NCI-H1105 (cell line): ENCODE measurements around the gene CIT.
A peak's percentile ranks its signal among the peaks of the same experiment; 100 is the strongest.

ENCODE experiments used
- DNase-seq: peaks from one replicate; lab custom pipeline; 2025; lab: John Stamatoyannopoulos, UW

The CIT gene

DNA sequence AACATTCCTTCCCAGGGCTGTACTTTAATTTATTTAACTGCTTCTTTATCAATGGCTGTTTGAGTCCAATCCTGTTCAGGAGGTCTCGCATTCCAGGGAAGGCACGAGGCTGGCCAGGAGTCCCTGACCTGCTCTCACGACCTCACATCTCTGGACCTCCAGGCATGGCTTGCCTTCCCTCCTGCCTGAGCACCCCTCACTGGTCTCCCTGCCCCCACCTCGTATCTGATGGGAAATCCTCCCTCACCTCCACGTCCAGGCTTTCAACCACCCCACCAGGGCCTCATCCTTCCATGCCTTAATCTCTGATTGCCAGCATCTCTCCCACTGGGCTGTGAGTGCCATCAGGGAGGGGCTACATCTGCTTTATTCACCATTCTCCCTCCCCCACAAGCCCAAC lies 180.2 kb downstream of the CIT start:
- no peak for DNase-seq

DNA sequence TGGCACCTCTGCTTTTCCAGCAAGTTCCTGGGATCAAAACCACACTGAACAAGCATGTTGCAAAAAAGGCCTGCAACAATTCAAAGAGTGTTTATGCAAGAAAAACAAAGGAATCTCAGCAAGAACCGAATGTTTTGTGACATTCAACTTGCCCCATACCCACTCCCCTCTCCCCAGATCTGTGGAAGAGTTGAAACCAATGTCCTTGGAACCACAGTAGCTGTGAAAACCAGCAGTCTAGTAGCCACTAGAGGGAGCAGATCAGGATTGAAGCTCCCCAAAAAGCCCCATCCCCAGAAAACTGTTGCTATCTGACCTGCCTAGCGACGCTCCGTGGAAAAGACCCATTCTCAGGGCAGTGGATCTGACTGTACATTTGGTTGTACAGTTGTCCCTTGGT lies 182.1 kb downstream of the CIT start:
- DNase-seq: no peak

DNA sequence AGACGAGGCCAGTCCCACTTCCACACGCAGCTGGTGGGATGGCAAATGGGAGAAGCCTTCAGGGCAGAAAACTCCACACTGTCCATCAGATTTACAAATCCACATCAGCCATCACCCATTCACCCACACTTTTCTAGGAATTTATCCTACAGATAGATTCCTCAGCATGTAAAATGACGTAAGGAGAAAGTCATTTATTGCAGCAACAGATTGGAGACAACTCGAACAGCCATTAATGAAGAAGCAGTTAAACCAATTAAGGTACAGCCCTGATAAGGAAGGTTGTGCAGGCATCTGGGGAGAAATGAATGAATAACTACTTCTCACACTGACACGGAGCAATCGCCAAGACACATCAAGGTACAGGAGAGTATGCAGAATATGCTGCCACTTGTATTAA lies 183.0 kb downstream of the CIT start:
- no peak for DNase-seq

DNA sequence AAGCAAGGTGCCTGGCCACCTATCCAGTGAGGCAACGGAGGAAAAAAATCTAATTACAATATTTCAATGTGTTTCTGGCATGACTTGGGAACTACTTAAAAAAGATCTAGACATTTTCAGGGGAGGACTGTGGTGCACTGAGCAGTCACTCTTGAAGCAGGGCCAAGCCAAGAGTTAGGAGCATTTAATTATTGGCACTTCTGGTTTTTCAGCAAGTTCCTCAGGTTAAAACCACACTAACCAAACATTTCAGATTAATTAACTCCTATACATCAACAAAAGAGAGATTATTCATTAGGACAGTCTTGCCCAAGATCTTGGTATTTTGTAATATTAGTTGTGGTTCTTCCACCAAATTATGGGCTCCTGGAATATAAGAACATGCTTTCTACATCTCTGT lies 183.6 kb downstream of the CIT start:
- no peak for DNase-seq

DNA sequence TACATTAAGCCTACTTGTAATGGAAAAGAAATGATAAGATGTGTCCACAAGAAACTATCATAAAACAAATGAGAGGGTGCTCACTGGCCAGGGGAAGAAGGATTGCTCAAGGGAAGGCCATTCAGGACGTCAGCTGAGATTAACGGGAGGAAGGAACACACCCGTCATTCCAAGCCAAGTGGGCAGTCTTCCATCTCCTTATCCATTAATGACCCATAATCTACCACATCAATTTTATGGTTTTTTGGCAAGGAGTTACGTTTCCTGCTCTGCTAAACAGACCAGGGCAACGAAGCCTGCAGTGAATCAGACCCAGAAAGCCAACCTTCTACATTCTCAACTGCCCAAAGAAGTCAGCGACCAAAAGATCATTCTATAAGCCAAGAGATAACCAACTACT lies 184.1 kb downstream of the CIT start:
- DNase-seq: peak; percentile 29

DNA sequence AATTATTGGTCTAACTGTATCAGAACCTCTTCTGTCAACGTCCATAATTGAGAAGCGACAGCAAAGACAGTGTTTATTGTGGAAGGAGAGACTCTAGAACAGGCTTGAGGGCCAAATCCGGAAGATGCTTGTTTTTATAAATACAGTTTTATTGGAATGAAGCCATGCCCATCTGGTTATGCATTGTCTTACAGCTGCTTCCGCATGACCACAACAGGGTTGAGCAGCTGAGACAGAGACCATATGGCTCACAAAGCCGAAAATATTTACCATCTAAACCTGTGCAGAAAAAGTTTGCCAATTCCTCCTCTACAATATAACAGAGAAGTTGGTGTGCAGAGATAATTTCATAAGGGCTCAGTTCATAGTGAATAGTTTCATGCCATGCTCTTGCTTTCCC lies 184.7 kb downstream of the CIT start:
- DNase-seq: no peak

DNA sequence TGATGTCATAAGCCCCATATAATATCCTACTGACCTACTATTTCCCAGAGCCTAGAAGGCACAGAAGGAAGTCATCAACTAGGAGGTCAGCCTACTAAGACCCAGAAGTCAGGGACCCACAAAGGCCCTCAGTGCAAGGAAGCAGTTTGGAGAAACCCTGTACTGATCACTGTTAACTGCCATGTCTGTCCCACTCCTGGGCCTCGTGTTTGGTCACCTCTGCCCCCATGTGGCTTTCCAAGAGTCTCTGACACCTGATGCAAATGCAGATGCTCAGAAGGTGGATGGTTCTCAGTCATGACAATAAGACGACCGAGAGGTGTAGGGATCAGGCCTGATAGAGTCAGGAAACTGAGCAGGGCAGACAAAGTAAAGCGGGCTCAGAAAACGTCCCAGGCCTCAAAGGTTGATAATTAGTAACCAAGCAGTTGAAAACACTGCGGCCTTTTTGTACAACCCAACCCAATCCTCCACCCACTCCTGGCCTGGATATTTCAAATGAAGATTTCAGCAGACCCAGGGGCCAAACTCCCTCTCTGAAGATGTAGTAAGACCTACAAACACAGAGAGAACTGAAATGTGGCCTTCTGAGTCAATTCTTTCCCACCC lies 185.8 kb downstream of the CIT start:
- DNase-seq: no peak

DNA sequence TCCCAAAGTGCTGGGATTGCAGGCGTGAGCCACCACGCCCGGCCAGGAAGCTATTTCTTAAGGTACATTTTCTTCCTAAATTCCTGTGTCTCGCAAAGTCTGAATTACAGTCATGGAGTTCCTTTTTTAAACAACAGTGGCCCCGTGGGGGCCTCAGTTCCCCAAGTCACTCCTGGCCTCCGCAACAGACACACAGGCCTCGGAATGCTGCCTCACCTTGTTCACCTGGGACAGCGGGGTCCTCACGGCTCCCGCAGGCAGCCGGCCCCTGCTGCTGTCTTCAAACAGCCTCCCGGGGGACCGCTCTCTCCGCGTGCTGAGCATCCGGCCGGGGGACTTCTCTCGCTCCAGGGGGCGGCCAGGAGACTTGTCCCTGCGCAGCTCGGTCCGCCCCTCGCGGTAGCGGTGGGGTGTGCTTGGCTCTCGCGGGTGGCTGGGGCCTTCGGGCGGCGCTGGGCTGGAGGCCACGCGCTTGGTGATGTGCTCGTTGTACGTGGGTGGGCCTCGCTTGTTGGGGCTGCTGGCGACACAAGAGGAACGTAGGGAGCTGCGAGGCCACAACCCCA lies 187.1 kb downstream of the CIT start:
- no peak for DNase-seq

DNA sequence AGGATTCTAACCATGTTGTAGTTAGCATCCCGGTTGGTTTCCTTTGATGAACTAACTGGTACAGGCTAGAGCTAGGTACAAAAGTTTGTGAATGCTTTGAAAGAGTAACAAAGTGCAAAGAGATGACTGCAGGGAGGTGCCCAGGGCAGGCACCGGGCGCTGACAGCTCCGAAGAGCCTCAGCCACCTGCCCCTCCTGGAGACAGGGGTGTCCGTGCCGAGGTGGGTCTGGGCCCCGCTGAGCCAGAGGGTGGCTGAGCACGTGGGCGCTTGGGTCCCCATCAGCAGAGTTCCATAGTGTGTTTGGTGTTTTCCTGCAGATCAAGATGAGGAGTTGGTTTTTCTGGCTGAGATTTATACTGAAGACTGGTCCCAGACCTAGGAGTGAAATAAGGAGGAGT lies 189.2 kb downstream of the CIT start:
- no peak for DNase-seq

DNA sequence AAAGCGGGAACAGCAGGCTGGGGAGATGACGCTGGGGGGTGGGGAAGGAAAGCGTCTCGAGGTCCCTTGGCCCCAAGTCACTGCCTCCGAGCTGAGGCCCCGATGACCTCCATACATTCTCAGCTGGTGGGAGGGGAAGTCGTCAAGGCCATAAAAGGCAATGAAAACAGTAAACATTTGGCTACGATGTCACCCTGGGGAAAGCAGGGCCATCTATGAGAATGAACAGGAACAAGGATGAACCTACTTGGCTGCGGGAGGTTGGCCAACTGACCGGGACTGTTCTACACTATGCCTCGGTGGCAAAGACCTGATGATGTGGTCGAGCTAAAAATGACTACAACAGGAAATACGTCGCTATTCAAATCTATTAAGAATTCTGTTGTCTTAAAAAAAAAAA lies 189.7 kb downstream of the CIT start:
- no peak for DNase-seq

DNA sequence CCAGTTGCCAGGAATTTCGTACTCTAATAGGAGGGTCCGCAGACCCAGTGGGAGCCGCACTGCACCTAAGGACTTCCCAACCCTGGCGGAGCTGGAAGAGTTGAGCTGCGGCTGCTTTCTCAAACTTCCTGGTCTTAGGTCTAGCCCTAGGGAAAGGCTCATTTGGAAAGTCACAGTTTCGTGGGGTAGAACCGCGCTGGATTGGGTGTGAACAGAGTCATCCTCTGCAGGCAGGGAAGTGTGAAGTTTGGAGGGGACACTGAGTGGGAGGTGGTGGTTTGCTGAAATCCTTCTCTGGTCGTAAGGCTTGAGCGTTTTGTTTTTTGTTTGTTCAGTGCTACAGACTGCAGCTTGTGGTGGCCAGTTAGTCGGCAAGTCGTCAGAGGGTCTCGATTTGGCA lies 190.3 kb downstream of the CIT start:
- no peak for DNase-seq

DNA sequence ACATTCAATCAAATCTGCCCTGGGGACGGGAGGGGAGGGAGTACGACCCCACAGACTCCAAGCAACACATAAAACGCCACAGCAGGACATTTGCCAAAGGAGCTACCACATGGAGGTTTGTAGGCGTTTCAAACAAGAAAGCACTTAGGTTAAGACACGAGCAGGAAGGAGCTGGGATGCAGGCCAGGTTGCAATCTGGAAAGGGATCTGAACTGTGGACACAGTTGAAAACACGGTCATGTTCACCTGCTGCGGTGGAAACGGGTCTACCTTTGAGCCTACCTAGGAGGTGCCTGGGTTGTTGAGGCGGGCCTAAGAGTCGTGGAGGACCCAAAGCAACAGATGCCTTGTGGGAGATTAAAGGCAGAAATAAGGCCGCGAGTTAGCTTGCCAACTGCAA lies 190.8 kb downstream of the CIT start:
- no peak for DNase-seq

DNA sequence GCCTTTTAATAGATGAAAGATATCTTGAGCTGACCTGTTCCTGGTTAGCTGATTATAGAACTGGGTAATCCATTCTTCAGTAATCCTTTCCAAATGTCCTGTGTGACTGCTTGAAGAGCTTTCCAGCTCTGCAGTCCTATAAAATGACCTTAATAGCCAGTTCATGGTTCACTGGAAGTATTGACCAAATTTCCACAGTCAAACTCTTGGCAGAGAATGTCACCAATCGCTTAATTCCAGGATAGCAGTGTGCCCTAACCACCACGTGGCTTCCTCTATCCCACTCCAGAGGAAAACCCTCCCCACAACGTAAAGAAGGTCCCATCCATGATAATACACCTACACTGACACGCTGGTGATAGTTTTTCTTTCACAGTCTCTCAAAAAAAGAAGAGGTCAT lies 191.7 kb downstream of the CIT start:
- no peak for DNase-seq

DNA sequence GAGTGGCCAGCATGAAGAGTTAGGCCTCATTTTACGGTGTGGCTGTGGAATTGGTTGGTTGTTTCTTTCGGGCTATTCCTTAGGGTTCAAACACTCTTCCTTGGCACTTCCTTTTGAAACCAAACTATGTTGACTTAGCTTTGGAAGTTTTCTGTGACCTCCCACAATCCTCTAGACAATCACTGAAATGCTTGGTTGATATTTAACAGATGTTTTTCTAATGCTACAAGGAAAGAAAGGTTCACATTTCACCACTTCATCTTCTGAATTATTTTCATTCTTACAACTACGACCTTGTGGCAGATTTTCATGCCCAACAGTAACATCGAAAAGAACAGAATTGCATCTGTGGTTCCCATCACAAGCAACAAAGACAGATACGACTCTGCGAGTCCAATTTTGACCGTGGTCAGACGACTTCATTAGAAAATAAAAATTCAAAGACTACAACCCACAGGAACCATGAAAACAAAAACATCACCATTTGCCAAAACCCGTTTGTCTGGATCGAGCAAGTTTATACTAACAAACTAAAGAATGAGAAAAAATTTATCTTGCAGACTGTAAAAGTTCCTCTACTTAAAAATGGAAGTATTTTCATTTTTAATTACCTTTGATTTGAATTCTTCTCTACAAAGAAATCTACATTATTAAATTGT lies 192.3 kb downstream of the CIT start:
- DNase-seq: no peak

DNA sequence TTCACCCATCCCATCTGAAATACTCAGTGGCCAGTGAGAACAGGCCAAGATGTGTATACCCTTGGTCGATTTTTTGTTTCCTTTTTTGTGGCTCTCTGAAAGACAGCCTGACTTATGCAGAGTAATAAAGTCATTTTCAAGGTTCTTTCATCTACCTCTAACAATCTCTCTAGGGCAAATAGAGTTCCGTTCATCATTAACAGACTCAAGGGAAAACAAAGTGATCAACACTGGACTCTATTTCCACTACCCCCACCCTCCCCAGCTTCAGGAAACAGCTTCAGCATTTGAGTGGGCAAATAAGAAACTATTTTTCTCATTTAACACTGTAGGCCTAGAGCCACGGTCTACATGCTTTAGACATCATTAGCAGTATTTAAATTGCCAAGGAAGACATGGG lies 193.3 kb downstream of the CIT start:
- no peak for DNase-seq

DNA sequence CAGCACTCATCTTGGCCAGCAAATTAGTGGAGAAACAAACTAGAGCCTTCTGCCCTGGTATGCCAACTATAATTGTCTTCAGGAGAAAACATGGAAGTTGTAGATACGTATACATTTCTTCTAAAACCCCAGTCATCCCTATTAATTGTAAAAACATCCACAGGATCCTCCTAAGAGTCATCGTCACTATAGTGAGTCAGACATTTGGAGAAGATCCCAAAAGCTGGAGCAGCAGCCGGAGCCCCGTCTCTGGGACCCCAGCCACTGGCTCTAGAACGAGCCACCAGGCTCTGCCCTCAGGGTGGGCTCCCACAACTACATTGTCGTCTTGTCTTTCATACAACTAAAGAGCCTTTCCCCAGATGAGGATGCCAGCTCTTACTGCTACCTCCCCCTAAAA lies 193.7 kb downstream of the CIT start:
- DNase-seq: no peak

DNA sequence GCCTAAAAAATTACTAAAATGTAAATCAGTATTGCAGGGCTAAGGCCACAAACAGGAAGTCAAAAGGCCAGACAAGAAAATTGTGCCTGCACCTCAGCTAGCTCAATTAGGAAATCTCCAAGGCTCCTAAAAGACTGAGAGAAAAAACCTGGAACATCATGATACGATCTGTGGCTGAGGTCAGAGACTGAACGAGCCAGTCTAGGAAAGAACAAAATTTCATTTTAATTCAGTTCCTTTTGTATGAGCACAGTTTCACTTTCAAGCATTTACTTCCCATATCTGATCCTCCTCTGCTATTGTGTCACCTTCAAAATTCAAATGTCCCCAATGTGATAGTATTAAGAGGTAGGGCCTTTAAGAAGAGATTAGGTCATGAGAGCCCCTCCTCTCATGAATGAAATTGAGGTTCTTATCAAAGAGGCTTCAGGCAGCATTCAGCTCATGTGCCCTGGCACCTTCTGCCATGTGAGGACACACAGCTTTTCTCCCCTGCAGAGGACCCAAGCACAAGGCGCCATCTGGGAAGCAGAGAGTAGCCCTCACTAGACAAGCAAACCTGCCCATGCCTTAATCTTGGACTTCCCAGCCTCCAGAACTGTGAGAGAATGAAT lies 194.4 kb downstream of the CIT start:
- no peak for DNase-seq

DNA sequence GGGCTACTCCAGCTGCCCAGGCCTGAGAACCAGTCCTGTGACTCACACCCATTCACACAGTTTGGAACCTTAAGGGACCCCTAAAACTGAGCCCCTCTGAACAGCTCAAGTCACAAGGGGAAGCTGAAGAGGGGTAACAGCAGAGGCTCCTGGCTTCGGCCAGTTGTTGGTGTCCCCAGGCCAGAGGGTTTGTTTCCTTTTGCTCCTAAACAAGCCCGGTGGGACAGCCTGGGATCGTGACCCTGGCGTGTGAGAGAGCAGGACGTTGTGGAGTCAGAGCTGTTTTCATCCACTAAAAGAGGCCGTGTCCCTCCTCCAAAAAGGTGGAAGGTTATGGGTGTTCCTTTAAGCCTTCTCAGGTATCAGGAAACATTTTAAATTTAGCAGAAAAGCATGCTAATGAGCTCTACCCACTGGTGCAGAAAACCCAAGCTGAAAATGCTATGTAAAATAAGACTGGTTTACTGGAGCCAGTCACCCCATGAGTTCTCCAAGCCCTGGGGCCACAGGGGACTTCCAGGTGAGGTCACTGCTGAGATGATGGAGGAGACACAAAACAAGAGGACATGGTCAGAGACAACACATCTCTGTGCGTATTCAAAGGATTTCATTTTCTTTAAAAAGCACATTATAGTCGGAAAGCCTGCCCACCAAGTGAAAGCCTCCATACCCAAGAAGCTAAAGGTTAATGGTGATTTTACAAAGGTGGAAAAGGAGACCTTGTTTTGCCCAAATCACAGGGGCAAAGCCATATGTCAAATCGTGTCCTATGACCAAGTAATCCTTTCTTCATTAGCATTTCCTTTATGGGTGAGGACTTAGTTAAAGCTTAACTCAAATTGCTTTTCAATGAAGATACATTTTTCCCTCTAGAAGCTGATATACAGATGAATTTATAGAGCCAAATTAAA lies 195.1 kb downstream of the CIT start:
- DNase-seq: no peak

DNA sequence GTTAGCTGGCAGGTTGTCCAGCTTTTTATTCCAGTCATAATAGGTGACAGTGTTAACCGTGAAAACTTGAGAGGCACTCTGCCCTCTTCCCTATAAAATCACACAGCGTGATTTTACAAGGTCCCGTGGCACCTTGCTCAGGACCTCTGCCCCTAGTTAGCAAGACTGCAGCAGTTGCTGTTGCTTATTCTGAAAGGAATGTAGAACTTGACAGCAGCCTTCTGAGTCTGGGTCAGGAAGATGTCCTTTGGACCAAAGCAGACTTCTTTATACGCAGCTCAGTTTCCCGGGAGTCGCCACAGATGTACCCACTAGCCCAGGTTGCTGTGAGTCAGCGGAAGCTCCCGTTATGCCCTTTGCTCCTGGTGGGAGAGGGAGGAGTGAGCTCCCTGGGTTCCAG lies 196.0 kb downstream of the CIT start:
- DNase-seq: no peak

DNA sequence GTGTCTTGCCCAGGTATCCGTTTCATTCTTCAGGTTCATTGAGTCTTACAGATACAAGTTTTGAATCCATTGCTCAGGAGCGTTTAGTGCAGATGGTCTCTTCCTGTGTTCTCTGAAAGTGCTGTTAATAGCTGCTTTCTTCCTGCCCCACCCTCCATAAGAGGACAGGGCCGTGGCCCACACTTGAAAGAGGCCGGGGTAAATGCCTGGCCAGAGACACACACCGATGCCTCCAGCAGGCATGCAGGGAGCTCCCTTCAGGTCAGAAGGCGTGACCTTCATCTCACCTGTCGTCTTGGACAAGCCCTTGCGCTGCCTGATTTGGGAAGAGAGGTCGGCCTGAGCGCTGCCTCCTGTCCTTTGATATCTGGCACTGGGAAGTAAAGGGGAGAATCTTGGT lies 197.6 kb downstream of the CIT start:
- no peak for DNase-seq

DNA sequence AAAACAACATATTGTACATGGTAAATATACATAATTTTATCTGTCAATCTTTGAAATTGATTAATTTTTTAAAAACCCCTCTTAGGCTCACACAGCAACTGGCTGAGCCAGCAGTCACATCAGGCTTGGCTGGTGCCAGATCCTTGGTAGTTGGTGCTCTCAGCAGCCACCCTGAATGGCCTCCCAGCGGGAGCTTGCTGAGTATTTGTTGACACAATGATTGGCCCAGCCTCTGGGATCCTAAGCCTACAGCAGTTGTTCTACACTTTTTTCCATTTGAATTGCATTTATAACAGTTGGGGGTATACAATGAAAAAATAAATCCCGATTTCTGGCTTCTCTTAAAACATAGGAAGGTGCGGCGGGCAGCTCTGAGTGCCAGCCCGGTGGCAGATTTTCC lies 198.0 kb downstream of the CIT start:
- DNase-seq: no peak

DNA sequence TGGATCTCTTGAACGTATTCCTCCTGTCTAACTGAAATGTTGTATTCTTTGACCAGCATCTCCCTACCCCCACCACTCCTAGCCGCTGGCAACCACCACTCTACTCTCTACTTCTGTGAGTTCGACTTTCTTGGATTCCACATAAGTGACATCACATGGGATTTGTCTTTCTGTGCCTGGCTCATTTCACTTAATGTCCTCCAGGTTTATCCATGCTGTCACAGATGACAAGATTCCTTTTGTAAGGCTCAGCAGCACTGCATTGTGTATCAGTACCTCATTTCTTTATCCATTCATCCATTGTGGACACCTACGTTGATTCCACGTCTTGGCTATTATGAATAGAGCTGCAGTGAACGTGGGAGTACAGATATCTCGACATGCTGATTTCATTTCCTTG lies 198.7 kb downstream of the CIT start:
- no peak for DNase-seq

DNA sequence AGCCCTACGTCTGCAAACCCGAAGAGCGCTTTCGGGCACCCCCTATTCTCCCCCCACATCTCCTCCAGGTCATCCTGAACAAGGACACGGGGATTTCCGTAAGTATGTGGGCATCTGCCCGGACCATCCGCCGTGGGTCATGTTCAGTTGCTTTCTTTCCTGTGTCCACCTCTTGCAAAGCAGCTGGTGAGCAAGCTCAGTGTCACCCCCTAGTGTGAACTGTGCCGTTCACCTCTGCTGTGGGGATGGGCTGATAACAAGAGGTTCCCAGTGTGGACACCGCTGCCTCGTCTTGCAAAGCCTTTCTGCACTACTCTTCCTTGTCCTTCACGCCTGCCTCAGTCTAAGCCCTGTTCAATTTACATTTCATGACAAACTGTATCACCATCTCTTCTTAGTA lies 200.5 kb downstream of the CIT start:
- DNase-seq: no peak
